HEK293 (cell line): ENCODE measurements around the gene ASIC4.

Source experiments
- BCL6B ChIP-seq: fragments of 450-650 bp; formaldehyde crosslinking; IDR thresholded peaks from 2 replicates; pipeline ENCODE4 v1.5.1; 2017; ENCODE audit warnings: missing biosample characterization, missing genetic modification characterization
- HOXA7 ChIP-seq: sonication (generic); formaldehyde crosslinking; IDR thresholded peaks from 2 replicates; pipeline ENCODE4 v1.8.1; 2022; ENCODE audit warnings: missing genetic modification reagents, borderline replicate concordance
- PRDM1 ChIP-seq: fragments of 450-650 bp; formaldehyde crosslinking; IDR thresholded peaks from 2 replicates; pipeline ENCODE4; 2016; ENCODE audit warnings: missing biosample characterization, missing genetic modification characterization
- ZBTB20 ChIP-seq: fragments of 450-650 bp; formaldehyde crosslinking; IDR thresholded peaks from 2 replicates; pipeline ENCODE4 v1.5.1; 2016; ENCODE audit warnings: missing biosample characterization, missing genetic modification characterization
- ZBTB26 ChIP-seq: fragments of 450-650 bp; formaldehyde crosslinking; optimal IDR thresholded peaks from 2 replicates; pipeline ENCODE3; 2016; ENCODE audit warnings: missing biosample characterization, mild to moderate bottlenecking, missing genetic modification characterization
- ZBTB6 ChIP-seq: fragments of 450-650 bp; formaldehyde crosslinking; IDR thresholded peaks from 2 replicates; pipeline ENCODE4 v1.5.1; 2017; ENCODE audit warnings: missing biosample characterization, missing genetic modification characterization
- ZBTB8A ChIP-seq: fragments of 450-650 bp; formaldehyde crosslinking; IDR thresholded peaks from 2 replicates; pipeline ENCODE4 v1.5.1; 2016; ENCODE audit warnings: missing biosample characterization, missing genetic modification characterization
- ZFHX2 ChIP-seq: fragments of 450-650 bp; formaldehyde crosslinking; conservative IDR thresholded peaks from 2 replicates; pipeline ENCODE4 v1.5.1; 2016; ENCODE audit warnings: missing biosample characterization, missing genetic modification characterization
- ZFP69B ChIP-seq: fragments of 450-650 bp; formaldehyde crosslinking; IDR thresholded peaks from 2 replicates; pipeline ENCODE4 v1.5.1; 2016; ENCODE audit warnings: missing biosample characterization, missing genetic modification characterization
- ZNF148 ChIP-seq: fragments of 450-650 bp; formaldehyde crosslinking; IDR thresholded peaks from 2 replicates; pipeline ENCODE4 v1.5.0; 2017; ENCODE audit warnings: missing biosample characterization, missing genetic modification characterization, borderline replicate concordance
- ZNF155 ChIP-seq: fragments of 450-650 bp; formaldehyde crosslinking; IDR thresholded peaks from 2 replicates; pipeline ENCODE4 v1.5.1; 2016; ENCODE audit warnings: missing biosample characterization, missing genetic modification characterization
- ZNF169 ChIP-seq: fragments of 450-650 bp; formaldehyde crosslinking; IDR thresholded peaks from 2 replicates; pipeline ENCODE4 v1.5.1; 2016; ENCODE audit warnings: missing biosample characterization, missing genetic modification characterization
- ZNF202 ChIP-seq: fragments of 450-650 bp; formaldehyde crosslinking; IDR thresholded peaks from 2 replicates; pipeline ENCODE4 v1.5.1; 2016; ENCODE audit warnings: missing biosample characterization, missing genetic modification characterization, borderline replicate concordance
- ZNF280D ChIP-seq: fragments of 450-650 bp; formaldehyde crosslinking; IDR thresholded peaks from 2 replicates; pipeline ENCODE4 v1.5.1; 2016; ENCODE audit warnings: missing biosample characterization, missing genetic modification characterization
- ZNF394 ChIP-seq: fragments of 450-650 bp; formaldehyde crosslinking; IDR thresholded peaks from 2 replicates; pipeline ENCODE4 v1.5.1; 2016; ENCODE audit warnings: missing biosample characterization, missing genetic modification characterization, mild to moderate bottlenecking, moderate library complexity, borderline replicate concordance
- ZNF433 ChIP-seq: fragments of 450-650 bp; formaldehyde crosslinking; IDR thresholded peaks from 2 replicates; pipeline ENCODE4 v1.5.1; 2016; ENCODE audit warnings: missing biosample characterization, missing genetic modification characterization, low read depth
- ZNF513 ChIP-seq: fragments of 450-650 bp; IDR thresholded peaks from 2 replicates; pipeline ENCODE4 v1.5.1; 2018; ENCODE audit warnings: missing biosample characterization, missing genetic modification characterization
- ZNF521 ChIP-seq: fragments of 450-650 bp; formaldehyde crosslinking; IDR thresholded peaks from 2 replicates; pipeline ENCODE4 v1.5.1; 2017; ENCODE audit warnings: missing biosample characterization, mild to moderate bottlenecking, missing genetic modification characterization
- ZNF561 ChIP-seq: fragments of 450-650 bp; IDR thresholded peaks from 2 replicates; pipeline ENCODE4 v1.5.1; 2018; ENCODE audit warnings: missing biosample characterization, missing genetic modification characterization, borderline replicate concordance
- ZNF645 ChIP-seq: fragments of 450-650 bp; formaldehyde crosslinking; IDR thresholded peaks from 2 replicates; pipeline ENCODE4; 2016; ENCODE audit warnings: missing biosample characterization, missing genetic modification characterization
- ZNF701 ChIP-seq: fragments of 450-650 bp; formaldehyde crosslinking; IDR thresholded peaks from 2 replicates; pipeline ENCODE4 v1.5.1; 2016; ENCODE audit warnings: missing biosample characterization, missing genetic modification characterization
- ZNF707 ChIP-seq: fragments of 450-650 bp; formaldehyde crosslinking; IDR thresholded peaks from 2 replicates; pipeline ENCODE4 v1.5.1; 2016; ENCODE audit warnings: missing biosample characterization, missing genetic modification characterization
- ZNF747 ChIP-seq: fragments of 450-650 bp; formaldehyde crosslinking; IDR thresholded peaks from 2 replicates; pipeline ENCODE4 v1.5.1; 2016; ENCODE audit warnings: missing biosample characterization, missing genetic modification characterization
- ZNF830 ChIP-seq: fragments of 450-650 bp; IDR thresholded peaks from 2 replicates; pipeline ENCODE4 v1.5.0; 2018; ENCODE audit warnings: missing biosample characterization, missing genetic modification characterization, low read depth, mild to moderate bottlenecking, moderate library complexity
- ZSCAN16 ChIP-seq: fragments of 450-650 bp; formaldehyde crosslinking; IDR thresholded peaks from 2 replicates; pipeline ENCODE4 v1.5.1; 2016; ENCODE audit warnings: missing biosample characterization, missing genetic modification characterization
- ZSCAN18 ChIP-seq: fragments of 450-650 bp; formaldehyde crosslinking; IDR thresholded peaks from 2 replicates; pipeline ENCODE4 v1.5.1; 2016; ENCODE audit warnings: missing biosample characterization, missing genetic modification characterization

The ASIC4 gene

GRCh38 chr2:219498280-219499057 lies 15.8 kb upstream of the ASIC4 start, which contains the start of gene GMPPA (continued):
- no peak for TF ChIP-seq ZNF561
- TF ChIP-seq ZNF148 (tag by site-specific recombination) = no peak
- no peak for TF ChIP-seq ZSCAN18
- TF ChIP-seq ZNF747 = no peak
- TF ChIP-seq ZNF830 (tag by site-specific recombination) = no peak
- TF ChIP-seq ZNF394 (tag by site-specific recombination) = no peak
- TF ChIP-seq ZFP69B (tag by site-specific recombination) = peak; percentile 94
- TF ChIP-seq BCL6B (tag by site-specific recombination) = no peak
- TF ChIP-seq ZFHX2 = peak; percentile 81
- TF ChIP-seq ZNF155 = no peak
- TF ChIP-seq PRDM1 = no peak
- no peak for TF ChIP-seq ZNF169 (tag by site-specific recombination)
- TF ChIP-seq ZNF433 (tag by site-specific recombination) = no peak
- peak; percentile 13; the same call in 1 of the 2 replicates for TF ChIP-seq ZBTB20 (tag by site-specific recombination)
- TF ChIP-seq ZNF280D (tag by site-specific recombination) = no peak
- TF ChIP-seq ZBTB8A = peak; percentile 88
- TF ChIP-seq ZNF645 = no peak
- no peak for TF ChIP-seq ZNF202 (tag by site-specific recombination)
- TF ChIP-seq ZBTB6 (tag by site-specific recombination) = no peak
- TF ChIP-seq ZNF513 (tag by site-specific recombination) = no peak
- no peak for TF ChIP-seq ZSCAN16 (tag by site-specific recombination)
- TF ChIP-seq ZNF521 (tag by site-specific recombination) = no peak
- no peak for TF ChIP-seq ZNF707 (tag by site-specific recombination)
- TF ChIP-seq HOXA7 (CRISPR knock-in tag) = no peak
- no peak for TF ChIP-seq ZNF701
- no peak for TF ChIP-seq ZBTB26 (tag by site-specific recombination)
